ENCODE data around the gene CFAP99. TPM values are rescaled to one million over a fixed set of nuclear protein-coding genes. Genes with fewer than 3 reads are reported as not detected.

Gene CFAP99
- total and polyA plus RNA-seq, 2 experiments from 2014 or later, result not detected

GRCh38 chr4:2437475-2438215 is 18.9 kb downstream of the CFAP99 start (continued):
- TF ChIP-seq CTCF (conservative IDR thresholded peaks at IDR 0.05; ENCODE audit: low read depth in 2 of 2) (no peak), EZH2 (IDR thresholded peaks at IDR 0.05; ENCODE audit: low read depth, unreplicated experiment) (no peak), STAT1 (IDR thresholded peaks at IDR 0.05; ENCODE audit: unreplicated experiment) (no peak), ZNF462 (CRISPR knock-in tag; IDR thresholded peaks at IDR 0.05) (no peak), ZNF331 (CRISPR knock-in tag; IDR thresholded peaks at IDR 0.05; ENCODE audit: low read depth) (no peak)

All from GM23338 (cell line).